DND-41 (cell line): ENCODE results near the gene C2CD3.

Experiments
- EZH2 ChIP-seq: IDR thresholded peaks from 3 replicates; pipeline ENCODE4 v1.6.1; 2012; ENCODE audit warnings: borderline replicate concordance, low read depth, mild to moderate bottlenecking, moderate library complexity, low read length, inconsistent platforms; ENCODE audit not compliant: severe bottlenecking
- TF ChIP-seq, protein P1 (sequence below): IDR thresholded peaks from 2 replicates; pipeline ENCODE4 v1.5.1; 2012; ENCODE audit warnings: borderline replicate concordance, low read length, moderate library complexity, mild to moderate bottlenecking; ENCODE audit not compliant: poor library complexity, severe bottlenecking; ENCODE audit errors: extremely low read depth

DNA sequence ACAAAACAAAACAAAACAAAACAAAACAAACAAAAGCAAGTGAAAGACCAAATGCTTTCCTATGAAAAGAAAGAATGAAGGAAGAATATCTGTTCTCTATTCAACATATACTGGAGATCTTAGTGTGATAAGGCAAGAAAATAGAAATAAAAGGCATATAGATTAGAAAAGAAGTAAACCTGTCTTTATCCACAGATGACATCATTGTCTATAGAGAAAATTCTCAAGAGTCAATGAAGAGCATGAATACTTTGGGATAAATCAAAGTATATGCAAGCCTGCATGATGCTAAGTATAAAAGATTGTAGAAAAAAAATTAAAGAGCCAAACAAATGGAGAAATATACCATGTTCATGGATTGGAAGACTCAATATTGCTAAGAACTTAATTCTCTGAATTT is 17.6 kb downstream of the C2CD3 start:
- TF ChIP-seq, protein P1, sequence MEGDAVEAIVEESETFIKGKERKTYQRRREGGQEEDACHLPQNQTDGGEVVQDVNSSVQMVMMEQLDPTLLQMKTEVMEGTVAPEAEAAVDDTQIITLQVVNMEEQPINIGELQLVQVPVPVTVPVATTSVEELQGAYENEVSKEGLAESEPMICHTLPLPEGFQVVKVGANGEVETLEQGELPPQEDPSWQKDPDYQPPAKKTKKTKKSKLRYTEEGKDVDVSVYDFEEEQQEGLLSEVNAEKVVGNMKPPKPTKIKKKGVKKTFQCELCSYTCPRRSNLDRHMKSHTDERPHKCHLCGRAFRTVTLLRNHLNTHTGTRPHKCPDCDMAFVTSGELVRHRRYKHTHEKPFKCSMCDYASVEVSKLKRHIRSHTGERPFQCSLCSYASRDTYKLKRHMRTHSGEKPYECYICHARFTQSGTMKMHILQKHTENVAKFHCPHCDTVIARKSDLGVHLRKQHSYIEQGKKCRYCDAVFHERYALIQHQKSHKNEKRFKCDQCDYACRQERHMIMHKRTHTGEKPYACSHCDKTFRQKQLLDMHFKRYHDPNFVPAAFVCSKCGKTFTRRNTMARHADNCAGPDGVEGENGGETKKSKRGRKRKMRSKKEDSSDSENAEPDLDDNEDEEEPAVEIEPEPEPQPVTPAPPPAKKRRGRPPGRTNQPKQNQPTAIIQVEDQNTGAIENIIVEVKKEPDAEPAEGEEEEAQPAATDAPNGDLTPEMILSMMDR, result no peak
- TF ChIP-seq EZH2, result no peak
